ENCODE measurements around the gene ZFAND4. TPM values are rescaled to one million over a fixed set of nuclear protein-coding genes. Genes with fewer than 3 reads are reported as not detected.
"Not testable (repeated sequence)": the region's sequence is repeated elsewhere in the genome, so short reads cannot be mapped to it uniquely, and the experiment has no call there.

The ZFAND4 gene
- total RNA-seq, 4 donors from 2014 or later: 5.0 to 15.3 (median 7.9) TPM

GRCh38 chr10:45673074-45673648, 589 bp upstream of the ZFAND4 start:
- intact Hi-C loops (cut with DNase I): loop anchor here (5.0 kb wide), 1 partner anchor 206 kb away; no protein-coding TSS in a partner anchor
- no peak for TF ChIP-seq POLR2A (IDR thresholded peaks at IDR 0.05)
- no peak for TF ChIP-seq CTCF (IDR thresholded peaks at IDR 0.05)
- Histone ChIP-seq H3K36me3 (no peaks in the 10 kb centered on the region), H3K4me1 (peaks cover 0 to 20% (median 0%) of the 10 kb centered on the region in 3 donors), H3K27ac (peak overlapping the region; percentile 78 to 95 (median 89)), H3K4me3 (peak overlapping the region; percentile 59 to 86 (median 65)), H3K9me3 (no peaks in the 10 kb centered on the region), H3K27me3 (no peaks in the 10 kb centered on the region)
- DNase-seq: no peak
- WGBS, 2 donors: 47 to 56% methylated on average over 13 to 17 of the region's 19 CpGs

- intact Hi-C loops (cut with DNase I): loop anchor here (5.0 kb wide), 1 partner anchor 204 kb away; no protein-coding TSS in a partner anchor
- not testable (repeated sequence) for DNase-seq, H3K9me3 ChIP-seq, H3K27me3 ChIP-seq, H3K27ac ChIP-seq, H3K36me3 ChIP-seq
- peaks cover 0 to 20% (median 0%) of the 10 kb centered on the region in 3 donors for H3K4me1 ChIP-seq
- peak overlapping the region in 2 of 4 donors; percentile 59 to 86 for H3K4me3 ChIP-seq
- WGBS, 2 donors: 91 to 97% methylated on average over 4 of the region's 4 CpGs
These were observed 1.3 kb downstream of the ZFAND4 start for GRCh38 chr10:45671300-45671699.

- H3K9me3 ChIP-seq, H3K27me3 ChIP-seq, H3K4me3 ChIP-seq, DNase-seq, H3K27ac ChIP-seq, H3K36me3 ChIP-seq: not testable (repeated sequence)
- WGBS, 2 donors: 80 to 94% methylated on average over 3 of the region's 3 CpGs
- intact Hi-C loops (cut with DNase I): loop anchor here (5.0 kb wide), 1 partner anchor 203 kb away; no protein-coding TSS in a partner anchor
- H3K4me1 ChIP-seq: peaks cover 0 to 20% (median 0%) of the 10 kb centered on the region in 3 donors
These were observed 2.7 kb downstream of the ZFAND4 start for GRCh38 chr10:45669897-45670296.

- Histone ChIP-seq H3K4me1 (no peaks in the 10 kb centered on the region), H3K9me3 (no peaks in the 10 kb centered on the region), H3K36me3 (peaks cover 0 to 51% (median 0%) of the 10 kb centered on the region in 3 donors), H3K27me3 (no peaks in the 10 kb centered on the region), H3K4me3 (no peak overlapping the region), H3K27ac (no peak overlapping the region)
- intact Hi-C loops (cut with DNase I): no loop called here
- TF ChIP-seq CTCF (IDR thresholded peaks at IDR 0.05): no peak
- TF ChIP-seq POLR2A (IDR thresholded peaks at IDR 0.05): no peak
- DNase-seq: no peak
- WGBS, 2 donors: 75 to 84% methylated on average over 2 of the region's 2 CpGs
These were observed 11.6 kb downstream of the ZFAND4 start for GRCh38 chr10:45660876-45661411.

GRCh38 chr10:45657033-45657926, 15.3 kb downstream of the ZFAND4 start:
- no peaks in the 10 kb centered on the region for H3K9me3 ChIP-seq
- TF ChIP-seq CTCF (IDR thresholded peaks at IDR 0.05) (no peak), POLR2A (IDR thresholded peaks at IDR 0.05) (no peak)
- 83% methylated on average over 3 to 6 of the region's 6 CpGs for WGBS, 2 donors
- H3K4me3 ChIP-seq: no peak overlapping the region
- intact Hi-C loops (cut with DNase I): no loop called here
- H3K4me1 ChIP-seq: no peaks in the 10 kb centered on the region
- H3K27ac ChIP-seq: no peak overlapping the region
- no peaks in the 10 kb centered on the region for H3K27me3 ChIP-seq
- peaks cover 0 to 51% (median 0%) of the 10 kb centered on the region in 3 donors for H3K36me3 ChIP-seq
- no peak for DNase-seq

- Histone ChIP-seq H3K4me1 (no peaks in the 10 kb centered on the region), H3K27ac (no peak overlapping the region), H3K36me3 (peaks cover 0 to 43% (median 0%) of the 10 kb centered on the region in 3 donors), H3K4me3 (no peak overlapping the region), H3K9me3 (no peaks in the 10 kb centered on the region), H3K27me3 (no peaks in the 10 kb centered on the region)
- no peak for DNase-seq
- intact Hi-C loops (cut with DNase I): no loop called here
- no peak for TF ChIP-seq POLR2A (IDR thresholded peaks at IDR 0.05)
- no peak for TF ChIP-seq CTCF (IDR thresholded peaks at IDR 0.05)
These were observed 17.4 kb downstream of the ZFAND4 start for GRCh38 chr10:45655219-45655618.

GRCh38 chr10:45654753-45655141, 17.8 kb downstream of the ZFAND4 start:
- DNase-seq; H3K27me3 ChIP-seq; H3K9me3 ChIP-seq; H3K4me3 ChIP-seq; intact Hi-C loops (cut with DNase I); H3K4me1 ChIP-seq; H3K27ac ChIP-seq: not testable (repeated sequence)
- H3K36me3 ChIP-seq: peaks cover 0 to 38% (median 0%) of the 10 kb centered on the region in 3 donors
- WGBS, 2 donors: 89 to 92% methylated on average over 2 of the region's 2 CpGs
